UCSD-AML1 (cell line): ENCODE data around the gene CKLF.

Experiments used
- DNase-seq: peaks from one replicate; lab custom pipeline; 2025; ENCODE audit not compliant: unreplicated experiment; lab: John Stamatoyannopoulos, UW

The CKLF gene

DNA sequence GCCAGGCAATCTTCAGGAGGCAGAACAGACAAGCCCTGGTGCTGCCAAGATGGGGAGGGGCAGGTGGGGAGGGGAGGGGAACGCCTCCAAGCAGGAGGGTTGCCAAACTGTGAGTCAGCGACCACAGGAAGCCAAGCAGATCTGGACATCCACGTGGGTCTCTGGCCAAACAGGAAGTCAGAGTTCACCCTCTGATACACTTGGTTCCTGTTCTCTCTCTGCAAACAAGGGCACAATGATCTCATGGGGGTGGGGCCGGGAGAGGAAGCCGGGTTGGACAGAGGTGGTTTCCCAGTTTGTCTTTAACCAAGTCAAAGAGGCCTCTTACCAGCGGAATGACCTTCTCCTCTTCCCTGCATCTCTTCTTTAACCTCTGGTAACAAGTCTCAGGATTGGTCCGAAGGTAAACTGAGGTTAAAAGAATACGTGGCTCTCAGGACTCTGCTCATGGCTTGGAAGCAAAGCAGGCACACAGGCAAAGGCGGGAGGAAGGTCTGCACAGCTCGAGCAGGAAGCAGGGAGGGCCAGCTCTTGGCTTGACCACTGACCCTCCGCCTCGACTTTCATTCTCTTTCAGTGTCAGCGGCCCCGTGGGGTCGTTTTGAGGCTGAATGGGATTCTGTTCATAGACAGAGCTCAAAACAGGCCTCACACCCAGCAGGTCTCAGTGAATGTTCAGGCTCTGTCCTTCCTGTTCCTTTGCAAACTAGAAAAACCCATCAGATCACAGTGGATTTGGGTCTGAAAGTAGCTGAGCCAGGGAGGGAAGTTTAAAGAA lies 35.4 kb upstream of the CKLF start:
- peak; percentile 92 for DNase-seq

DNA sequence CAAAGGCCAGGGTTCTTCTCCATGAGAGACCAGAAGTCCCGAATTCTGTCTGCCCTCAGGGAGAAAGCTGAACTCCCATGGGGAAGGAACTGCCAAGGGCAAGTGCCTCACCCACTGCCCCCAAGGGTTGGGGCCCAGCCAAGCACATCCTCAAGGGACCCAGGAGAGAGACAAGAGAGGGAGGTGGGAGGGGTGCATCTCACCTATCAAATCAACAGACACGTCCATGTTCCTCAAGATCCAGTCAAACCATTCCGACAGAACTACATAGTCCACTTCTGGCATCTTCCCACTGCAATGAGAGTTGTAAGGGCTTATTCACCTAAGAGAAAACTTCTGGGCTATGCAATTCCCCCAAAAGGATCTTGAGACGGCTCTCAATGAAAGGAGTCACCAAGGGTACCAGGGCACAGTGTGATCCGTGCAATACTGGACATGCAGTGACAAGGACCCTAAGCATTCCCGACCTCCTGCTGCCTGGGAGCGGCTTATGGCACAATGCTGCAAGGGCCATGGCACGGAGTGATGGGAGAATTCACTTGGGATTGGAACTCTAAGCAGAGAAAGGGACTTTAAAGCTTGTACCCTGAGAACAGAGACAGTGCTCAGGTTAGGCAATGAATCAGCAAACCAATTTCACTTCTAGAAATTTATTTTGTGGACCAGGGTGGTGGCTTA lies 34.7 kb upstream of the CKLF start:
- DNase-seq: no peak

DNA sequence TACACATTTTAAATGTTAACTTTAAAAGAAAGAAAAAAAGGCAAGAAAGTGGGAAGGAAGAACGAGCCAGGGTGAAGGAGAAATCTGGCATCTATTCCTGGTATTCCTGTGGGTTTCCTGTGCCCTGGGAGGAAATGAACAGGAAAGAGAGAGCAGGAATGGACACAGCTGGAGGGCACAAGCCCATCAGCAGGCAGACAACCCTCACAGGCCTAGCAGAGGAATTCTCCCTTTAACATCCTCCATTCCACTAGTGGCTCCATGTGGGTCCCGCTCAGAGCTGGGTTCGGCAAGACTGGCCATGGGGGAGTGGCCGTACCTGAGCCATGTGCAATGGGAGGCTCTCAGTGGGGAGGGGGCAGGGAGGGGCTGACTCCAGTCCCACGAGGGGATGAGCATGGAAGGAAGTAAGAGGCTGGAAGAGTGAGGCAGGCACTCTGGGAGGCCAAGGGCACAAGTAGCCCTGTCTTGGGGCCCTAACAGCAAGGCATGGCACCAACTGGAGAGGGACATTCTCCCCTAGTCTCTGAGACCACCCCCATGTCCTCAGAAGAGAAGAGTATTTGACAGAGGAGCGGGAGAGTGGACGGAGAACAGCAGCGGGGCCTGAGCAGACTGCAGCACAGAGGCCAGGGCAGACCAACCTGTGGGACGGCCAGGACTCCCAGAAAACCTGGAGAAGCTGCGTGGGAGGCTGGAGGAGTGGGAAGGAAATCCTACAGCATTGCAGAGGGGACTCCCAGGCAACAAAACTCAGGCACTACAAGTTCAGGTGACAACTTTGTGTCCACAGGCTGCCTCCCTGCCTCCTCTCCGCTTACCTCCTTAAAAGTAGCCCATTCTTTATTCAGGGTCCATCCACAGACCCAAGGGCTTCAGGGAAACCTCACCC lies 32.6 kb upstream of the CKLF start:
- no peak for DNase-seq

DNA sequence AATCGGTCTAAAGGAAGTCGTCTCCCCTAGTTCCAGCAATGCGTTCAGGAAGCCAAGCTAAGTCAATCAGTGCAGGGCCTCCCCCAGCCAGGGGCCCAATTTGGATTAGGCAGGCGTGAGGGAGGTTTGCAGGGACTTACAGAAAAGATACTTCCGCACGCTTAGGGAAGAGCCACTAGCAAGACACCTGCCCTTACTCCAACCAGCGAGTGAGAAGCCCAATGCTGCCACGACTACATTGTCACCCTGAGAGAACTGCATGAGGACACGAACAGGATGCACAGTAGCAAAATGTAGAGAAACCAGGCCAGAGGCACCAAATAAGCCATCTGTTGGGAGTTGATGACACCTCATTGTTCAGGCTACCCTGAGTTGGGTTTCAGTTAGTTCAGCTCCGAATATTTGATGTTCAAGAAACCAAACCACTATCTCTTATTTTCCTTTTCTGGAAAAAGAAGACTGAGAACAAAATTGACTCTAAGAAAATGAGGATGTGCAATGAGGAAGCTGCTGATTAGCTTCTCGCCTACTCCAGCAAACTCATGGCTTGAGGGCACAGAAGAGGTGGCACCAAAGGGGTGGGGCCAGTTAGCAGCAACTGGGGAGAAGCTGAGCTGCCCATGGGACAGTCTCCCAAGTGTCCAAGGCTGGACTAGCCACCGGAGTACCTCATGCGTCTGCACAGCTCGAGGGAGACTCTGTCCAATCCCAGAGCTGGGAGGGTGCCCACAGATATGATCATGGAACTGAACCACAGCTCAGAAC lies 31.8 kb upstream of the CKLF start:
- DNase-seq: peak; percentile 41

DNA sequence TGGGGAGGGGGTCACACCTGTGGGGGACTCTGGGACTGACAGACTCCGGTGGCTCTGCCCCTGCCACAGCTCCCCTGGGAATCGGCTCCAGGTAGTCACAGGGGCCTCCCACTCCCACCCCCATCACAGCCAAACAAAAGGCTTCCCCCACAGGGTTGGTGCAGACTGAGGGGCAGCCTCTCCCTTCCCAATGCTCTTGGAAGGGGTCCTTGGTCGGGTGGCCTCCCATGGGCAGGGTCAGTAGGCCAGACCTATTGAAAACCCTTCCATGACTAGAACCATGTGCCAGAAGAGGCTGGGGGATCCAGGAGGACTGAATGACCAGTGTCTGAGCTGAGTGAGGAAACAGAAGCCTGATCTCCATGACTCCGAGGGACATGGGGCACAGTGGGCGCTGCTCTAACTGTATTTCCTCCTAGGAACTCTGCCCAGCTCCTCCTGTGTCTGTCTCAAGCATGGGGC lies 31.1 kb upstream of the CKLF start:
- no peak for DNase-seq

DNA sequence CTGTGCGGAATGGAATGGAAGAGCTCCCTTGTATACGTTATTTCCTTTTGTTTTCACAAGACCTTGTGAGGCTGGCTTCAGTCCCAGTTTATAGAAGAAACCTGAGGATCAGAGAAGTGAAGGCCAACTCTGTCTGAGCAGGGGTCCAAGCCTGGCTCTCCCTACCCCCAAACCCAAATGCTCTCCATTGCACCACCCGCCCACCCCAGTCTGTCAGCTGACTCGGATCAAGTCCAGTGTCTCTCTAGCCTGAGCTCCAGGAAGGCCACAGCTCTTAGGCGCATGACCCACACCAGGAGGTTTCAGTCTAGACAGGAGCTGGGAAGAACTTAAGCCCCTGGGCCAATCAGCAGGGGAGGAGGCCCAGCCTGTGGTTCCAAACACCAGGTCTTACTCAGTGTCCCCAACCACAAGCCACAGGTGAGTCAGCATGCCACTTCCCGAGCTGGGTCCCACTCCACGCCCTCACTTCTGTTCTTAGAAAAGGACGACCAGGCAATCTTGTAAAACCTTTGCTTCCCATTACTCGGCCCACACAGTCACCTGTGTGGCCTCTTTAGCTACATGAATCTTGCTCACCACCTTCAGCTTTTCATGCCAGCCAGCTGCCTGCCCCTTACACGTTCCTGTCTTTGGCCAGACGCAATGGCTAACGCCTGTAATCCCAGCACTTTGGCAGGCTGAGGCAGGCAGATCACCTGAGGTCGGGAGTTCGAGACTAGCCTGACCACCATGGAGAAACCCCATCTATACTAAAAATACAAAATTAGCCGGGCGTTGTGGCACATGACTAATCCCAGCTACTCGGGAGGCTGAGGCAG lies 30.2 kb upstream of the CKLF start:
- DNase-seq: peak; percentile 85

DNA sequence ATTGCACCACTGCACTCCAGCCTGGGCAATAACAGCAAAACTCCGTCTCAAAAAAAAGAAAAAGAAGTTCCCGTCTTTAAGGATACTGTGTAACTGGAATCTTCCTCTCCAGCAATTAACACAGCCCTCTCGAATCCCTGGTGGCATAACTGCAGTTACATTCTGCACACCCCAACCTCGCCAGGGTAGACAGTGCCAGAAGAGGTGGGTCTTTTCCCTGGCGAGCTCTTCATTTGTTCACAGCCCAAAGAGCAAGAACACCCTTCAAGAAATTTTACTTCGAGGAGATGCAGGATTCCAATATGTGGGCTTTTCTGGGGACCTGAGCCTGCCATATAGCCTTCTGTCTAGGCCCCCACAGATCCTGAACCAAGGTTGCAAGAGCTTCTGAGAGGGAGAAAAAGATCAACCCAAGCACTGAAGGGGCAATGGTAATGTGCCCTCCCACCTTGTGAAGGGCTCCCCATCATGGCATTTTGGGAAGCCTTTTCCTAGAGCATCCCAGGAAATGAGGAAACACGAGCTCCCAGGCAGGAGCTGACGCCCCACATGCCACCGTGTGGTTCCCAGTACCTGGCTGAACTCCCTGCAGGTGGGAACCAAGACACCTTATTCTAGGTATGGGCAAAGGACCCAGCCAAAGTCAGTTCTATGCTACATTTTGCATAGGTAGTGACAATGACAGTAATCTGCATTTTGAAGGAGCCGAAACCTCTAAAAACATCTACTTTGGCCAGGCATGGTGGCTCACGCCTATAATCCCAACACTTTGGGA lies 29.4 kb upstream of the CKLF start:
- DNase-seq: no peak

DNA sequence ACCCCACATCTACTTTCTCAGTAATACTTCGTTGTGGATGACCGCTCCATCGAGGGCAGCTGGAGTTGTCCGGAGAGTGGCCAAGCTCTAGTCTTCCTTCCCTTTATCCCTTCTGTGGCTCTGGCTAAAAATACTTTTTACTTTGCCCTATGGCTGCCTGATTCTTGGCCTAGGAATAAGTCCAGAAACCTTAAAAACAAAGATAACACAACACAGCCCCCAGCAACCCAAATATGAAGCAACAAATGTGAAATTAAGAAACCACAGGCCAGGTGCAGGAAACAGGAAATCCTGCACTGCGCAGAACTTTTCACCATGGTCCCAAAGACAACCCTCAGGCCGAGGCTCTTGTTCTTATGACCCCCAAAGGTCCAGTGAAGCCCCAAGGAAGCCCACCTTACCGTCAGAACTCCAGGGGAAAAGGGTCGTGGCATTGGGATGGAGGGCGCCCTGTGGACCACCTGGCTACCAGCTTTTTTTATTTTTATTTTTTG lies 28.5 kb upstream of the CKLF start:
- DNase-seq: peak; percentile 55

DNA sequence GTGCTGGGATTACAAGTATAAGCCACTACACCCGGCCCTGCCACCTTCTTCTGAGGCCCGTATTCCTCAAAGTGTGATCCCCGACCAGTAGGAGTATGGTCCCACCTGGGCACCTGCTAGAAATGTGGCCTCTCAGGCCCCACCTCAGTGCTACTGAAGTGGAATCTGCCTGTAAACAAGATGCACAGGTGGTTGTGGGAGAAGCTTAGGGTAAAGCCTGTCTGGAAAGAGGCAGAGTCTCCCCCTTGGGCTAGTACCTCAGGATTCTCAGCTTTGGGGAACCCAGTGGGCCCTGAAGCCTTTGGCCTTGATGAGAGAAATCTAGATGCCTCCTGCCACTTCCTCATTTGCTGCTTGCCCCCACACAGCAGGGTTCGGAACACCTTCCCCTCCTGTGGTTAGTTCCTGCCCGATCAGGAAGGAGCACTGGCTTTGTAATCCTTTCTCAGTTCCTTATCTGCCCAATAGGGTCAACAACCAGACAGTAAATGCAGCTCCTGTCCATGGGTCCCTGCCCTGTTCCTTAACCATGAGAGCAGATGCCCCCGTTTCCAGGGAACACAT lies 27.7 kb upstream of the CKLF start:
- peak; percentile 81 for DNase-seq

DNA sequence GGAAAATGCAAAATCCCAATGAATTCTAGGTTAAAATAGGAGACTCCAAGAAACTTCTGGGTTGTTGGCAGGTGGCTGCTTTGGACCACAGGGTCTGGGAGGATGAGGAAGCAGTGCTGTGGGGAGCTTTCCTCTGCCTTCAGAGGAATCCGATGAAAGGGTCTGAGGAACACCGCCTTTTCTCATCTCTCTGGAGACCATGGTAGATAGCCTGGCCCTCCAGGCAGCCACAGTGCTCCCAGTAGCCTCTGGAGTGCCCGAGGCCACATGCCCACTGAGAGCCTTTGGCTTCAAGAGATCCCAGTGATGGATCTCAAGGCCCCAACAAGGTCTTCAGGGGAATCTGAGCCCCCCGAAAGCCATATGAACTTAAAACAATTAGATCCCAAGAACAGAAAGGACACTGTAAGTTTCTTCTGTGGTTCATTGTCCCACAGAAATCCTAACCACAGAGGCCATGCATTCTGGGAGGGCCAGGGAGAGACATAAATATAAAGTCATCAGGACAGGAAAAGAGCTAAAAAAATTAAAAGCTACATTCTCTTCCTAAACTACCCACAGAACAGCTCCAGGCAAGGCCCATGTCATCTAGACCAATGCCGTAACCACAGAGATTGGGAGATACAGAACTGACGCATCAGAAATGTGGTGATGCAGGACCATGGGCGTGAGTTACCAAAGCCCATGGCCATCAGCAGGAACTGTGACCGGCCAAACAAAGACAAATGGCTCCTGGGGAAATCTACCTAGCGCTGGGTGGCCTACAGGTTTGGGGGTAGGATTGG lies 26.8 kb upstream of the CKLF start:
- no peak for DNase-seq

DNA sequence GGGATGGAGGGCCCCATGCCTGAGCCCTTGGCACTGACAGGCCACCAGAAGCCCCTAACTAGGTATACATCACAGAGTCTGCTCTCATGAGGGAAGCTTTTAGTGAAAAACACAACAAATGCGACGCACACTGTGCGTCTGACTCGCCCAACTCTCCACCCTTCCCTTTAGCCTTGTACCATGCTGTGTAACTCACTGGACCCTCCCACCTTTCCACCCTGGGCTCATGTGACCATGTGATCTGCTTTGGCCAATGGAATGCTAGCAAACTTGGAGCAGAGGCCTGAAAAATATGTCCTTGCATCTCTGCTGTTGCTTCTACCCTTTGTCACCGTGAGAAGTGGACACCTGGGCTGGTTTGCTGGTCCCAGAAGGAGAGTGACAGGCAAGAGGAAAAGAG lies 24.1 kb upstream of the CKLF start:
- DNase-seq: no peak

DNA sequence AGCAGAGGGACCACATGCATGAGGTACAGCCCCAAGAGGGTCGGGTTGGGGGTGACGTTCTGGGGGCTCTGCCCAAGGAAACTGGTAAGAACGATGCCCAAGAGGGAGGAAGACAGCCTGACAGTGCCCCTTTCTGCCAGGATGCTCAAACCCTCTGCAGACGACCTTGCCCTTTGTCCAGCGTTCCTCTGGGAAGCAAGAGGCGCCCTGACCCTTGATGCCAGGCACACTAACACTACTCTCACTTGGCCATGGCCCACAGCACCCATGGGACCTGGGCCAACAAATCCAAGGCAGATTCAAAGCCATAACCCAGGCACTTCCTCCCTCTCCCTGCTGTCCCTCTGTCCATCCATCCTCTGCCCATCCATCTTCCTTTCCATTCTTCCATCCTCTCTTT lies 22.9 kb upstream of the CKLF start:
- no peak for DNase-seq

DNA sequence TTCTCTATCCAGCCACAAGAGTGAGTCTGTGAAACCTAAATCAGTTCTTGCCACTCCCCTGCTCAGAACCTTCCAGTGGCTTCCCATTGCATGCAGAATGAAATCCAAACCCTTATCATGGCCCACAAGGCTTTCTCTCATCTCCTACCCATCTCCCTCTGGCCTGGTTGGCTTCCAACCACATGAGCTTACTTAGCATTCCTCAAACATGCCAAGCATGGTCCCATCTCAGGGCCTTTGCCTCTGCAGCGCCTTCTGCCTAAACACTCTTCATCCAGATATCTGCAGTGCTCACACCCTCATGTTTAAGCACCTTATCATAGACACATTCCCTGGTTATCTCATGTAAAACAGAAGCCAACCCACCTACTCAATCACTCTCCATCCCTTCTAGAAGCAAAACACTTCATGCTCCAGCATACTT lies 18.0 kb upstream of the CKLF start:
- DNase-seq: no peak

DNA sequence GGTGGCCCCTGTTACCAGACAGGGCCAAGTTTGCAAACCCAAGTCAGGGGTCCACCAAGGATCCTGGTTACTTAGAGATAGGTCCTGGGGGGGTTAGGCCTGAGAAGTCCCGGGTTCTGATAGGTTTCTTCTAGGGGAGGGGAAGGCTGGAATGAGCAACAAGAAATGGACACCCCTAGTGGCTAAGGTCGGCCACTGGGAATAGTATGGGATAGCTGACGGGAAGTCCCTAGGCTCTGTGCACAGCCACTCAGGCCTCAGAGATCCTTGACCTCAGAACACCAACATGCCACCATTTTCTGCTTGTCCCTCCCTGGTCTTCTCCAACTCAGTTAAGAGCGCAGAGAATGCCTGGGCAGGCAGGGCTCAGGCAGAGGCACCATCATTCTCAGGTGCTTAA lies 15.9 kb upstream of the CKLF start:
- no peak for DNase-seq

DNA sequence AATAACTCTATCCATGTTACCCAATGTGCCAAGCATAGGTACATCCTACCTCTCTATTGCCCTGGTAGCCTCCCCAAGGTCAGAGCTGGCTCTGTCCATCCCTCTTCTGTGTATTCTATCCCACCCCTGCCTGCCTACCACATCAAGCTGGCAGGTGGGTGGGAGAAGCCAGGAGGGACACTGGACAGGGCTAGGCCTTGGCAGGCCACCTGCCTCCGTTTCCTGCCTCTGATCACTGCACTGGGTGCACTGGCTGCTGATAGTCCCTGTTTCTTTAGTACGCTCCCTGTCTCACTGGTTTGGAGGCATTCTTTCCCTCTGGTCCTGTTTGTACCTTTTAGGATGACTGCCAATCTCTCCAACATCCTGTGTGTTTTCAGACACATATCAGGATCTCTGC lies 15.1 kb upstream of the CKLF start:
- DNase-seq: no peak

DNA sequence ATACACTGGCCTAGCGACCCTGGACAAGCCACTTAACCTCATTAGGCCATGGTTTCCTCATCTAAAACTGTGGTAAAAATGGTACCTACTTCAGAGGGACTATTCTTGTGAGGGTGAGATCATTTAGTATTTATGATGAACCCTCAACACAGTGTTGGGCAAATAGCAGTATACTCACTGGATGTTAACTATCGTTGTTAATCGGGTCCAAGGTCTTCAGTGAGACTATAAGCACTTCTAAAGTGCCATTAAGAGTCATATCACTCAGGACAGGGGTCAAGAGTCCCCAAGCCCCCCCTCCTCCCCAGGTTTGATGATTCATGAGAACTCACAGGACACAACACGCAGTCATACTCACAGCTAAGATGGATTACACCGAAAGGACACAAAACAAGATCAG lies 13.5 kb upstream of the CKLF start:
- no peak for DNase-seq

DNA sequence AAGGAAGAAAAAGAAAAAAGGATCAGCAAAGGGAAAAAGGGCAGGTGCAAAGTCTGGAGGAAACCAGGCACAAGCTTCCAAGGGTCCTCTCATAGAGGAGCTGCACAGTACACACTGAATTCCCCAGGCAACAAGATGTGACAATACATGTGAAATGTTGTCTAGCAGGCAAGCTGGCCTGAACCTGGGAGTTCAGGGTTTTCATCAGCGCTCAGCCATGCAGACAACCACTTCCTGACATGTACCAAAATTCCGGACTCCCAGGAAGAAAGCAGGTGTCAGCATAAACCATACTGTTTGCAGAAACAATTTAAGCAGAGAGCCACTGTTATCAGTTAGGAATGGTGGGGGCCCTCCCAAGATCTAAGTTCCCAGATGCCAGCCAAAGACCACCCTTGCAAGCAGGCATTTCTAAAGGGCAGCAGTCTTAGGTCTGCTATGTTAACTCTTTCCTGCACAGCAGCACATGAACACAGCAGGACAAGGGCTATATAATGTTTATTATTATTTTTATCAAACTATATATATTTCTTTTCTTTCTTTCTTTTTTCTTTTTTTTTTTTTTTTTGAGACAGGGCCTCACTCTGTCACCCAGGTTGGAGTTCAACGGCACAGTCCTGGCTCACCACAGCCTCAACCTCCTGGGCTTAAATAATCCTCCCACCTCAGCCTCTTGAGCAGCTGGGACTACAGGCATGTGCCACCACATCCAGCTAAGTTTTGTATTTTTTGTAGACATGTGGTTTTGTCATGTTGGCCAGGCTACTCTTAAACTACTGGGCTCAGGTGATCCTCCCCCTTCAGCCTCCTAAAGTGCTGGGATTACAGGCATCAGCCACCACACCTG lies 12.5 kb upstream of the CKLF start:
- peak; percentile 36 for DNase-seq
